ENCODE measurements around the gene TANGO2.

The TANGO2 gene, protein sequence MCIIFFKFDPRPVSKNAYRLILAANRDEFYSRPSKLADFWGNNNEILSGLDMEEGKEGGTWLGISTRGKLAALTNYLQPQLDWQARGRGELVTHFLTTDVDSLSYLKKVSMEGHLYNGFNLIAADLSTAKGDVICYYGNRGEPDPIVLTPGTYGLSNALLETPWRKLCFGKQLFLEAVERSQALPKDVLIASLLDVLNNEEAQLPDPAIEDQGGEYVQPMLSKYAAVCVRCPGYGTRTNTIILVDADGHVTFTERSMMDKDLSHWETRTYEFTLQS

DNA sequence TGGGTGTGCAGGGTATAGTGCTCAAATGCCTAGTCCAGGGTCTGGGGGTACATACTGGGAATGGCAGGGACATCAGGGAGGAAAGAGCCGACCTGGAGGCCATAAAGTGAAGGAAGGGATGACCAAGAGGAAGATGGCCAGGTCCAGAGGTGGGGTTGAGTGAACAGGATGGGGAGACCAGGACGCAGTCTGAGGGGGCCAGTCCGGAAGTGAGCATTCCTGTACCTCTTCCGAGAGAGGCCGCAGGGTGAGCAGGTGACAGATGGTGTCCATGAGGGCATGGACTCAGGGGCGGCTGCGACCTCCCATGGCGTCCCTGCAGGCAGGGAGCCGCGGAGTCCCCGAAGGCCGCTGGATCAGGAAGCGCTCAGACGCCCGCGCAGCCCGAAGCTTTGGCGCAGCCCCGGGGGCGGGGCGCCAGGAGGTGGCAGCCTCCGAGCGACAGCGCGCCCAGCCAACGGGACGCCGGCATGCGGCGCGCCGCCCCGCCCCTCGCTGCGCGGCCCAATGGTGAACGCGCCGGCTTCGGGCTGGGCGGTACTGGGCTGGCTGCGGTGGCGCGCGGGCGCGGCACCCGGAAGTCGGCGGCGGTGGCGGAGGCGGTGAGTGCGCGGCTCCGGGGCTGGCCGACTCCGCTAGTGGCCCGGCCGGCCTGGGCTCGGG, at the start of gene TANGO2:
TSS of gene TANGO2 (plus strand) at position 578 of the 663 bp plus-strand sequence. CDS start 15,689 bp downstream, outside the sequence.
- peak; percentile 85 for DNase-seq

DNA sequence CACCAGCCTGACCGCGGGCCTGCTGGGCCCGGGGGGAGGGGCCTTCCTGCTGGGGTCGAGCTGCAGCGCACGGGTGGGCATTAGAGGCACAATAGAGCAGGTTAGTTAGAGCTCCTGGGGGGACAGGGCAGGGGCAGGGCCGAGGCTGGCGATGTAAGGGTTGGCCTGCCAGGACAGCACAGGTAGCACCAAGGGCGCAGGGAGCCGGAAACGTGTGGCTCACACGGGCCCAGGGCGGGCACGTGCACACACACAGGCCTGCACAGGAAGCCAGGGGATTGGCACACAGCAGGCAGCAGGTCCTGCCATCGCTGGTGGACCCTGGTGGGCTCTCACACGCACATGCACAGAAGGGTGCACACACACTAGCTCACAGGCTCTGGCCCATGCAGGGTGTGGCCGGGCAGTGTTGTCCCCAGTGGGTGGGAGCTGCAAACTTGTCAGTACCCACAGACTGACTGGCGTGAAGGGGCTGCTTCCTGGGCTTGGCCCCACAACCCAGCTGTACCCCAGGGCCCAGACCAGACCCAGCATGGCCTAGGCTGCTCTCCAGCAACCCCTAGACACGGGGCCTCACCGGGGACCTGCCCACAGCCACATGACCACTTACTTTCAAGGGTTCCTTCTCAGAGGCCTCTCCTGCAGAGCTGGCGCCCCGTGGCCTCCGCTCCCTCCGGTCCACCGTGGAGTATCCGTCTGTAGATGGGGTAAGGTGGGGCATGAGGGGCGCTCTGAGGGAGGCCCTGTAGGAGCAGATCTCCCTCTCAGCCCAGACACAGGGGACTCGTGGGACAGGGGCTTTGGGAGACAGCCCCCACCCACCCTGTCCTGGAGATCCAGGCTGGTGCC, 49.4 kb upstream of the TANGO2 start:
- DNase-seq: no peak

DNA sequence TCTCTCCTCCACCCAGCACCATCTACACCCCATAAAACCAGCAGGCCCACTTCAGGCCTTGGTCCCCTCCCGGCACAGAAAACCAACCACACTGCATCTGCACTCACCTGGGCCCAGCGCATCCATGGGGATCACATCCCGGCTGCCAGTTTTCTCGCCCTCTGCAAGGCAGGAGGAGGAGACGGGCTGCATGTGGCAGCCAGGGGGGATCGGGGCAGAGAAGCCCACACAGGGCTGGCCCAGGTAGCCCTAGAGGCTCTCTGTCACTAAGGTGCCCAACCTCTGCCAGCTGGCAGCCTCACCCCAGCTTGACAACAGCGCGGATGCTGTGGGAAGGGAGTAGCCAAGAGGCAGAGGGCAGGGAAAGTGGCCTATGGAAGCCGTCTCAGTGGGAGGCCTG, 48.7 kb upstream of the TANGO2 start:
- no peak for DNase-seq

DNA sequence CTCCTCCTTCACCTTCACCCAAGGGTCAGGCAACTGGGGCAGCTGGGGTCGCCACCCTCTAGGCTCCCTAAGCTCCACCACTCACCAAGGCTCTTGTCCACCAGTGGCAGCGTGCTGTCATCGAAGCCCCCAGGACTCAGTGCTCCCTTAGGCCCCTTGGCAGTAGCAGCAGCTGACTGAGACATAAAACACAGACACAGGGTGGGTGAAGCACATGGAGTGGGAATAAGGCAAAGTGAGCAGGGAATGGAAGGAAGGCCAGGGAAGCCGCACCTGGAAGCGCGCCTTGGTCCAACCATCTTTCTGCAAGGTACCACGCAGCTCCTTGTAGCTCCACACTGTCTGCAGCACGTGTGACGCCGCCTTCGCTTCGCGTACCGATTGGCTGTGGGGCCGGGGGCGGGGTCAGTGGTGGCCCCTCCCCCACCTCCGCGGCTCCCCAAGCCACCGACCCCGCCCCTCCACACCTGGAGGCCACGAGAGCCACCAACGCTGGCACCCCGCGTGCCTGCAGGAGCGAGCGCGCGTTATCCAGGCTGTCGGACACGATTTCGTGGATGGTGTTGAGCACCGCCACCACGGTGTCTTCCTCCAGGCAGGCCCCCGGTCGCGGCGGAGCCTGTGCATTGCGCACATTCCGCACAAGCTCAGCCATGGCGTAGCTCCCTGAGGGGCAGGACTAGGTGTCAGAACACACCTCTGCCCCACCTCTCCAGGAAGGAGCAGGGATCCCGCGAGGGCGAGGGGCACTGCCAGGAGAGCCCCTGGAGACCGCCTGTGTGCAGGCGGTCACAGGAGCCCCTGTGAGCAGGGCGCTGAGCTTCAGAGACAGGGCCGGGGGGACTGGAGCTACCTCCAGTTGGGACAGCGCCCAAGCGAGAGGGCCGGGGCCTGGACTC, 48.0 kb upstream of the TANGO2 start:
- DNase-seq: no peak

DNA sequence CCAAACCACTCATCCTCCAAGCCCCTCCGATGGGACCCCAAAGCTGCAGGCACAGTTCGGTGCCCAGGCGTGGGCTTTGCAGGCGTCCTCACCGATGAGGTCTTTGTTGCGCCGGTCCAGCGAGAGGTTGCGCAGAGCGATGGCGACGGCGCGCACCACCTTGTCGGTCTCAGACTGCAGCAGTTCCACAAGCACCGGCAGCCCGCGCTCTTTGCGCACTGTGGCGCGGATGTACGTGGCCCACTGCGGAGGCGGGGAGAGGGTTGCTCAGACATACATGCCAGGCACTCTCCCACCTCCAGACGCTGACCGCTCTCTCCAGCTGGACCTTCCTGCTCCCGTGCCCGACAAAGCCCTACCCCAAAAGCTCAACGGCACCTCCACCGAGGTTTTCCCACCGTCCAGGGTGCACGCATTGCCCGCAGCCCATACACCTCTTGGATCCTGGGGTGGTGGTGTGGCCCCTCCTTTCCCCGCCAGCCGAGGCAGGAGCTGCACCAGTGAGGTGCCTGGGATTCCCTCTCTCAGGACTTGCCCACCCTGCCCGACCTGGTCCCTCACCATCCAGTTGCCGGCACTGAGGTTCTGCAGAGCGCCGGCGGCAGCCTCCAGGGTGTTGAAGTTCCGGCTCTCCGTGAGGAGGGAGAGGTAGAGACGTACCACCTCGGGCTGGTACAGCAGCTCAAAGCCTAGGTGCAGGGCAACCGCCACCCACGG, 47.2 kb upstream of the TANGO2 start:
- no peak for DNase-seq

DNA sequence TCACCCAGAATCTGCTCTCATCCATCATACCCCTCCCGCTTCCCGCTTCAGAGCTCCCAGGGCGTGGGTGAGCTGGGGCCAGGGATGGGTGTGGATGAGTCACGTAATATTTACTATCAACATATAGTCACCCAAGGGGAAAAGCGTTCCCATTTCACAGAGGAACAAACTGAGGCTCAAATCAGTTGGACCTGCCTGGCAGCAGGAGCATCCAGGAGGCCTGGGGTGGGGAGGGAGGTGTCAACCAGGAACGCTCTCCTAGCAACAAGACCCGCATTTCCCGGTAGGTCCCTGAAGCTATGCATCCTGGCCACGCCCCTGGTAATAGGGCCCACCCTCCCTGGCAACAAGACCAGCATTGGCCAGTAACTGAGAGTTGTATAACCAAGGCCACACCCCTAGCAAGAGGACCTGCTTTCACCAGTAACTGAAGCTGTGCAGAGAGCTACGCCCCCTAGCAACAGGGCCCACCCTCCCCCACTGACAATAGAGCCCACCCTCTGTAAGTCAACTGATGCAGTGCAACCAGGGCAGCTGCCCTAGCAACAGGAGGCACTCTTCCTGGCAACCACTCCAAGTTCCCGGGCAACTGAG, 46.5 kb upstream of the TANGO2 start:
- peak; percentile 88 for DNase-seq

DNA sequence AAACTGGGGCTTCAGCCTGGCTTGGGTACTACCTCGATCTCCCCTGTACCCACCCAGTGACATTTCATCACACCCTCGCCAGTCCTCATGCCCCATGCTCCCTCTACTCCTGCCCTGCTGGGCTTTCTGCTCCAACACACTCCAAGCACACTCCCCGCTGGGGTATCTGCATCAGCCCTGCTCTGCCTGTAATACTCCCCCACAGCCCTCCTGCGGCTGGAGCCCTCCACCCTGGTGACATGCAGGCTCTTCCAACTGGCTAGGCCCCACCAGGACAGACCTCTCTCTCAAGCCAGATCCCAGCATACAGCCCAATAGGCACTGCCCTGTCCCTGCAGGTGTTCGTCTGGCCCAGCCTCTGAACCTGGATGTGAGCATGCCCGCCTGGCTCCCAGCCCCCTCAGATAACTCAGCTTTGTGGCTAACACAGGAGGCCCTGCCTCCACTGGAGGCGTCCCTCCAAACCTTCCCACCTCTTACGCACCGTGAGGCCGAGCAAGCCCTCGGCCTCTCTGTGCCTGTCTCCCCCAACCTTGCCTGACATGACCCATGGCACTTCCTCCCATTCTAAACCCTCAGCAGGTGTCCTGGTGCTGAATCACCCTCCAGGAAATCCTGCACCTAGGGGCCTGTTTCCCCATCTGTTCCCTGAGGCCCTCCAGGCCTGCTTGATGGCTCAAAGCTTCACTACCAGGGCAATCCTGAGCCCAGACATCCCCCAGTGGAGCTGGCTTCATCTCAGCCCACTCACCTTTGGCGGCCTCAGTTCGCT, 45.8 kb upstream of the TANGO2 start:
- peak; percentile 43 for DNase-seq

DNA sequence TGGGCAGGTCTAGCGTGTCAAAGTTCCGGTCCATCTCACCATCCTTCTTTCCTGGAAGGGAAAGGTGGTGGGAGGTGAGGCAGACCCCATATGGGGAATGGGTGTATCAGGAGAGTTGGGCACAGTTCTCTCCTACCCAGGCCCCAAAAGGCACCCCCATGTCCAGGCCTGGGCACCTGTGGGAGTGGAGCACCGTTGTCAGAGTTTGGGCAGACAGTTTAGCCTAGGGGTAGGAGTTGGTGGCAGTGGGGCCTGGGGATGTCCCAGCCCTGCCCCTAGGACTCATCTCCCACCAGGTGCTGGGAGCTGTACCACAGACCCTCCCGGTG, 45.2 kb upstream of the TANGO2 start:
- no peak for DNase-seq

DNA sequence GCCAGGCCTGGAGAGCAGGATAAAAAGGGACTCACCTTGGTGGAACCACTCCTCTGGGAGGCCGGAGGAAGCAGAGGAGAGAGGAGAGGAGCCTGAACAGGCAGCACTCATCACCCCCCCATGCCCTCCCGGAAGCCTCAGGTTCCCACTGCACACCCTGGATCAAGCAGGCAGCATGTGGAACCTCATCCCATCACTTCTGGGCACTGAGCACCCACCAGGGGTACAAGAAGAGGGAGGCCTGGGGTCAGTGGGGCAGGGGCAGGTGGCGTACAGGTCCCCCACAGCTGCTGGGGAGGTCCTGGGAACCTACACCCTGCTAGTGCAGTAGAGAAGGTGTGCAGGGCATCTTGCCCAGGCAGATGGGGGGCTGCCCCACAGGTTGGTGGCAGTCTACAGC, 44.2 kb upstream of the TANGO2 start:
- no peak for DNase-seq

DNA sequence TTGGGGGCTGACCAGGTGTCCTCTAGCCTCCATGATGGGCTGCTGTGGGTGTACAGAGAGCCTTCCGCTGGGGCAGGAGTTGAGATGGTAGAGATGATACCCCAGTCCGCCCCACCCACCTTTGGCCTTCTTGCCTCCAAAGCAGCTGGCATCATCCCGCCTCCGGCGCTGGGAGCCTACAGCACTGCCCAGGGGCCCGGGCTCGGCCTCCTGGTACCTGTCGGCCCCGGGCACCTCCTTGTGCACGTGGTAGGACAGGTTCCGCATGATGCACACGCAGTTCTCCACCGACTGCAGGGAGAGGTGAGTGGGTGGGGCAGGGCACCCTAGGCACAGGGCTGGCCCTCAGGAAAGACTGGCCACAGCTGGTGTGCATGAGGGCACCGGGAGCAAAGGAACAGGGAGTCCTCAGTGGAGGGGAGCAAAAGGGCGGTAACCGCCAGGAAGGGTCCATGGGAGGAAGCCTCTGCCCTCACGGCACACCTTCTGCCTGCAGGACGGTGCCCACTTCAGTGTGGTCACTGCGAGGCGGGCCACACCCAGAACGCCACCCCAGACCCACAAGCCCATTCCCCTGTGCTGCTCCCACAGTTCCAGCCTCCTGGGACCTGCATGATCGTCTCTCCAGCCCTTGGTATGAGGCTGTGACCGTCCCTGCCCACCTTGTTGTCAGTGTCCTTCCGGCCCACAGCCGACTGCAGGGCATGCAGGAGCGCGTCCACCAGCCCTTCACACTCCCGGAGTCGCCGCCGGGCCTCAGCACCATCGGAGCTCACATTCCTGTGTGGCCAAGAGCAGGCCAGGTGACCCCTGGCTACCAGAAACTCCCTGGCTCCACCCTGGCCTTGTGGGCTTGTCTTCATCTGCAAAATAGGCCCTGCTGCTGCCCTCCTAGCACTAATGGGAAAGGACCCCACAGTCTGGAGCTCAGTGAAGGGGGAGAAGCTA, 43.3 kb upstream of the TANGO2 start:
- no peak for DNase-seq

DNA sequence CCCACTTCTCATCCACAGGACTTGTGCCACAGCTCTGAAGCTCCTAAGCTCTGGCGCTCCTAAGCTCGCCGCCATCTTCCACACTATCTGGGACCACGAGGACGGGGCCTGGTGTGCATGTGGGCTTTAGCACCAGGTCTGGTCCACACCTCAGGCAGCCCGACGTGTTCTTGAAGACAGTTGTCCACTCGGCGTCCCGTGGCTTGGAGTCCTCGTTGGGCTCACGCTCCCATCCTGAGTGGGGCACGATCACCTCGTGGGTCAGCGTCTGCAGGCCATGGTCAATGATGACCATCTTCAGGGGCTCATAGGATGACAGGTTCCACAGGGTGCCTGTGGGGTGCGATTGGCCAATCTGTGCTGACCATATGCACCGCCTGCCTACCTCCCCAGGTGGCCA, 42.2 kb upstream of the TANGO2 start:
- no peak for DNase-seq

DNA sequence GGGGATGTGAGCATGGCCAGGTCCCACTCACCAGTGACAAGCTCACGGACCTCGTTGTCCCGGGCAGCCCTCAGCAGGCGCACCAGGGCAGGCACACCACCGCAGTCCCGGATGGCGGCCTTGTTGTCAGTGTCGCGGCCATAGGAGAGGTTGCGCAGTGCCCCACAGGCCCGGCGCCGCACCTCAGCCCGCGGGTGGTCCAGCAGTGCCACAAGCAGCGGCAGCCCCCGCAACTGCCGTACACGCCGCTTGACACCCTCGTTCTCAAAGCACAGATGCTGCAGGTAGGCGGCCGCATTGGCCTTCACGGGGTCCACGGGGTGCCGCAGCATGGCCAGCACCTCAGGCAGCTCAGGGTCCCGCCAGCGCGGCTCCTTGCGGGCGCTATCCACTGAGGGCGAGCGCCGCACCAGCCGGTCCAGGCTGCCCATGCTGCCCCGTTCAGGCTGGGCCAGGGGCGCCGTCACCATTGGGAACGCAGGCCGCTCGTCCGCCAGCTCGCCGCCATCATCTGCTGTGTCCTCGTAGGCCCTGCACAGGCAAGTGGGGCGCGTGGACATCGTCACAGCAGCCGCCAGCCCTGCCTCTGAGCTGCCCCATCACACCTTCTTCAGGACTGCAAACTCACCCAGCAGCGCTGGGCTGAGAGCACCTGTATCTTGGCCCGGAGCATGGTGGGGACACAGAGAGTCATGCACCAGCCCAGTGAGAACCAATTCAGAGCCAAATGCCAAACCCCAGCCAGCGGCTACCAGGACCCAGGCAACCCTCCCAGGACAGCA, 41.0 kb upstream of the TANGO2 start:
- no peak for DNase-seq

DNA sequence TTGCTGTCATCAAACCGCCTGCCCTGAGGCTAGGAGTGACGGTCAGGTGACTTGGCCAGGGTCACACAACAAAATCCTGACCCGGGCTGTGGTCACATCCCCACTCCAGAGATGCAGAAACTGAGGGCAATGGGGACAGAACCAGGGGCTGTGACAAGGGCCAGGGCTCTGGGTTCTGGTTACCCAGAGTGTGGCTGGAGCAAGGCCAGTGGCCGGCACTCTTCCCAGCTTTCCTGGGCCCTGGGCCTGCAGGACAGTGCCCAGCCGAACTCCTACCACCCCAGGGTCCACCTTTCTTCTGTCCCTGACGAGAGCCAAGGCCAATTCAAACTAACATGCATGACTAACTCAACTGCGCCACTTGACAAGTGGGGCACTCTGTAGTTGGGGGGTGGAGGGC, 40.1 kb upstream of the TANGO2 start:
- DNase-seq: no peak

DNA sequence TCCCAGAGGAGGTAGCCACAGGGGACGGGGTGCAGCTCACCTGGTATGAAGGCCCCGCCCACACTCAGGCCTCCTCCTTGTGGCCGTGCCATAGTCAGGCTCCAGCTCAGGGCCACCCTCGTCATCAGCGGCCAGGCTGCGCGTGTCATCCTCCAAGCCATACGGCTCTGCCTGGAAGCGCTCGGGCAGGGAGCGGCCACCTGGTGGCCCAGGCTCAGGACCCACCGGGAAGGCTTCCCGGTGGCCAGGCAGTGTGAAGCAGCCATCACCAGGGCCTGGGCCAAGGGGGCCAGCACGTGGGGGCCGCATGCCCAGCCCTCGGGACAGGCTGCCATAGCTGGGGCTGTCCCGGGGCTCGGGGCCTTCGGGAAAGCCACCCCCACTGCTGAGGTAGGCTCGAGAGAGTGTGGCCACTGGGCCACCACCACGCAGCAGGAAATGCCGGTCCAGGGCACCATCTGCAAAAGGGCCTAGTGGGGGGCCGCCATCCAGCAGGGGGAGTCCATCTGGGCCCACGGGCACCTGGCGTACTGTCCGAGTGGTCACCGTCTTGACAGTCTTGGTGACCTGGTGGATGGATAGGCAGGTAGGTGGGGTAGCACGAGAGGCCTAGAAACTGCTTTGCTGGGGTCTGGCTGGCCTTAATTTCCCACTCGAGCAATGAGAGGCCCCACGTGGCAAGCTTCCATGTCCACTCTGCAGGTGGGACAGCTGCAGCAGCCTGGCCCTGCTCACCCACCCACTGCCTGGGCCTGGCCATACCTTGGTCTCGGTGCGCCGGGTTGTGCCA, 39.5 kb upstream of the TANGO2 start:
- no peak for DNase-seq

DNA sequence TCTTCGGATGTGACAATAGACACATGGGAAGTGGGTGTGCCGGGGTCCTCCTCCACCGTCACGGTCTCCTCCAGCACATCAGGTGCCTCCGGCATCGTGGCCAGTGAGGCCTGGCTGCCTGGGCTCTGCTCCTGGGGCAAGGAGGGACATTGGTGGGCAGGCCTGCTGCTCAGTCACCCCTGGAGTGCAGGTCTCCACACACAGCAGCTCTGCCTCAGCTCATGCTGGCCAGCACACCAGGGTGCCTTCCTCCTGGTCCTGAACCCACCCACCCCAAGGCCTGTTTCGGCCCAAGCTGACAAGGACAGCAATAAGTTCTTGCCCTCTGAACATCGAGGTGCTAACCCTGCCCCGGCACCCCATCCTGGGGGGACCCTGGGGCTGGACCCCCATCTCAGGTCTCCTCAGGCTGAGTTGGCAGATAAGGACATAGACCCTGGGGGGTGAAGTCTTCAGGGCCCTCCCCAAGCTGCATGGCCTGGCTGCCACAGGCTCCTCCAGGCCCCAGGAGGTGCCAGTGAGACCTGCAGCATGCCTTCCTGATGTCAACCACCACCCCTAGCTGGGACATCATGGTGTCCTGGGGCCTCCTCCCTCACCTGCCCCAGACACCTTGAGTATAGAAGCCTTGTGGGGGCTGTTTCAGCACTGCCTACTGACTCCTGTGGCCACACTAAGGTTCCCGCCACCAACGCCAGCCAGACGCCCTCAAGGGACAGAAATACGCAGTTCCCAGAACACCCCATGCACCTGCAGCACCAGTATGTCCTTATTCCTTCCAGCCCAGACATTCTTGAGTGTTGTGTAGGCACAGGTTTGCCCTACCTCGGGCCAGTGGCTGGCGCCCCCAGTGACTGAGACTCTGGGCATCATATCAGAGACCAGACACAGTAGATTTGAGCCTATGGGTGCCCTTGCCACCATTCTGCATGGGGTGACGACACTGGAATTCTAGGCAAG, 38.7 kb upstream of the TANGO2 start:
- DNase-seq: no peak

DNA sequence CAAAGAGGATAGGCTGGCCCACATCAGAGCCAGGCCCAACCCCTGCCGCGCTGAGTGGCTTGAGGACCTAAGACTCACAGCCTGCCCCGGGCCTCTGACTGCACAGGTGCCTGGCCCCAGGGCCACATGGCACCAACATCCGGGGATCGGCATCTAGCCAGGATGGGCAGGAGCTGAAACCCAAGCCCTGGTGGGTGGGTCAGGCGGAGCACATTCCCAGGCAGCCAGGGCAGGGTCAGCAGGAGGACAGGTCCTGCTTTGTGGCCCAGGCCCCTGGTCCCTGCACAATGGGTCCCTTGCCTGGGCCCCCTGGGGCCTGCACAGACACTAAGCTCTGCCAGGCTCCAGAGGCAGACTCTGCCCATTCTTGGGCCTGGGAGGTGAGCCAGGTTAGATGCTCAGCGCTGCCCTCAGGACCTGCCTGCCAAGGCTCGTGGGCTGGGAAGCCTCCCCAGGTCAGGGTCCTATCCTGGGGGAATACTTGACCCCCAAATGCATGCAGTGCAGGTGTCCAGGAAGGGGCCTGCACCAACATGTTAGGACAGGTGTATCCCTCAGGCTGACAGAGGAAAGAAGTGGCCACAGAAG, 37.8 kb upstream of the TANGO2 start:
- DNase-seq: no peak

DNA sequence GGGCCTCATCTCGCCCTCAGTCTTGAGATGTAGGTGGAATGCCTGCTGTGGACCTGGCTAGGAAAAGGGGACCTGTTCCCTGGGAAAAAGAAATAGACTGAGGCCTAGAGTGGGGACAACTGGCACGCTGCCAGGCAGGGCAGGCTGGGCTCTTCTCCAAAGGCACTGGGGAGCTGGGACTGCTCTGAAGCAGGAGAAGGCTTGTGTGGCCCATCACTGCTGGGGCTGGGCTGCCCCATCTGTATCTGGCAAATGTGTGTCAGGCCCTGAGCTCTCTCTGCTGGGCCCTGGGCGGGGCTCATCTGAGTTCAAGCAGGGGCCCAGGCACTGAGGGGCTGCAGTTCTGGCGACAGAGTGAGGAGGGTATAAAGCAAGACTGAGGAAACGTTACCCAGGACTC, 37.2 kb upstream of the TANGO2 start:
- no peak for DNase-seq

Data from NCI-H146 (cell line).